ENCODE results near the gene SOX15. TPM values are rescaled to one million over a fixed set of nuclear protein-coding genes. Genes with fewer than 3 reads are reported as not detected.

Gene SOX15
- total and polyA plus RNA-seq, 2 of the 13 experiments (the other 11 are each of a cell fraction or from before 2014, with no cell fraction given): 0.07 to 0.18 TPM

- TF ChIP-seq TEF (CRISPR knock-in tag; IDR thresholded peaks at IDR 0.05): no peak
- TF ChIP-seq ZNF543 (CRISPR knock-in tag; IDR thresholded peaks at IDR 0.05): no peak
- no peak for TF ChIP-seq RORA (CRISPR knock-in tag; IDR thresholded peaks at IDR 0.05)
- TF ChIP-seq NR2C2 (CRISPR knock-in tag; IDR thresholded peaks at IDR 0.05; ENCODE audit: borderline replicate concordance): peak; percentile 94
- TF ChIP-seq ZNF225 (CRISPR knock-in tag; IDR thresholded peaks at IDR 0.05): no peak
- no peak for TF ChIP-seq SMC3 (IDR thresholded peaks at IDR 0.05; ENCODE audit: low read length)
- TF ChIP-seq ZNF329 (CRISPR knock-in tag; IDR thresholded peaks at IDR 0.05; ENCODE audit: low read depth): no peak
- TF ChIP-seq ZFAT (CRISPR knock-in tag; conservative IDR thresholded peaks at IDR 0.05): no peak
- TF ChIP-seq FOXO1 (CRISPR knock-in tag; IDR thresholded peaks at IDR 0.05): peak; percentile 35; the same call in 1 of the 2 replicates
- TF ChIP-seq PRMT3 (CRISPR knock-in tag; IDR thresholded peaks at IDR 0.05; ENCODE audit: borderline replicate concordance, low read depth): no peak
- no peak for TF ChIP-seq HNRNPH1 (optimal IDR thresholded peaks at IDR 0.05; ENCODE audit: low read depth, low read length)
- TF ChIP-seq ZBTB46 (CRISPR knock-in tag; IDR thresholded peaks at IDR 0.05; ENCODE audit: borderline replicate concordance): no peak; the same call in 1 of the 2 replicates
- no peak for TF ChIP-seq ZNF382 (CRISPR knock-in tag; IDR thresholded peaks at IDR 0.05; ENCODE audit: borderline replicate concordance)
- peak; percentile 87 for TF ChIP-seq ZNF687 (CRISPR knock-in tag; IDR thresholded peaks at IDR 0.05)
- 0 out of 2 replicates have a peak, but pooled peaks have one; percentile 26 for TF ChIP-seq KMT2A (CRISPR knock-in tag; IDR thresholded peaks at IDR 0.05)
- TF ChIP-seq ZNF550 (CRISPR knock-in tag; IDR thresholded peaks at IDR 0.05; ENCODE audit: borderline replicate concordance): no peak
- TF ChIP-seq BCL3 (CRISPR knock-in tag; IDR thresholded peaks at IDR 0.05): peak; percentile 40; the same call in 1 of the 2 replicates
- TF ChIP-seq ZNF354B (CRISPR knock-in tag; IDR thresholded peaks at IDR 0.05): no peak
- no peak for TF ChIP-seq NFYC (CRISPR knock-in tag; IDR thresholded peaks at IDR 0.05)
- no peak for TF ChIP-seq ZBTB8A (CRISPR knock-in tag; IDR thresholded peaks at IDR 0.05; ENCODE audit: borderline replicate concordance, low read depth)
- no peak for TF ChIP-seq ZNF788 (CRISPR knock-in tag; IDR thresholded peaks at IDR 0.05; ENCODE audit: borderline replicate concordance)
- peak in 1 of 2 experiments; percentile 39; a peak in 1 of 4 replicates for TF ChIP-seq POLR2A (IDR thresholded peaks at IDR 0.05; ENCODE audit: insufficient read depth in 1 of 2, low read depth in 2 of 2, low read length in 2 of 2)
- TF ChIP-seq NR2F2 (IDR thresholded peaks at IDR 0.05; ENCODE audit: borderline replicate concordance, low read depth): peak; percentile 85
- peak; percentile 66 for TF ChIP-seq HDAC1 (CRISPR knock-in tag; IDR thresholded peaks at IDR 0.05)
Measured at GRCh38 chr17:7629939-7630571, 40.2 kb upstream of the SOX15 start, which contains the start of gene SHBG (continued).

Measured in HepG2 (cell line).